Germinal center (tissue), 1 donor: ENCODE results near the gene SHC1.

Experiments used
- DNase-seq: peaks from one replicate; pipeline ENCODE4 v3.0.0; 2012; ENCODE audit warnings: mixed read lengths, low spot score

The SHC1 gene

GRCh38 chr1:154970631-154971340 is at the start of gene SHC1:
Gene SHC1, minus strand, starts transcription at chr1:154970747. Its CDS starts 221 bp downstream, at chr1:154970526.
- DNase-seq: no peak

GRCh38 chr1:155019377-155020245 is 49.1 kb upstream of the SHC1 start:
- DNase-seq: no peak

DNA sequence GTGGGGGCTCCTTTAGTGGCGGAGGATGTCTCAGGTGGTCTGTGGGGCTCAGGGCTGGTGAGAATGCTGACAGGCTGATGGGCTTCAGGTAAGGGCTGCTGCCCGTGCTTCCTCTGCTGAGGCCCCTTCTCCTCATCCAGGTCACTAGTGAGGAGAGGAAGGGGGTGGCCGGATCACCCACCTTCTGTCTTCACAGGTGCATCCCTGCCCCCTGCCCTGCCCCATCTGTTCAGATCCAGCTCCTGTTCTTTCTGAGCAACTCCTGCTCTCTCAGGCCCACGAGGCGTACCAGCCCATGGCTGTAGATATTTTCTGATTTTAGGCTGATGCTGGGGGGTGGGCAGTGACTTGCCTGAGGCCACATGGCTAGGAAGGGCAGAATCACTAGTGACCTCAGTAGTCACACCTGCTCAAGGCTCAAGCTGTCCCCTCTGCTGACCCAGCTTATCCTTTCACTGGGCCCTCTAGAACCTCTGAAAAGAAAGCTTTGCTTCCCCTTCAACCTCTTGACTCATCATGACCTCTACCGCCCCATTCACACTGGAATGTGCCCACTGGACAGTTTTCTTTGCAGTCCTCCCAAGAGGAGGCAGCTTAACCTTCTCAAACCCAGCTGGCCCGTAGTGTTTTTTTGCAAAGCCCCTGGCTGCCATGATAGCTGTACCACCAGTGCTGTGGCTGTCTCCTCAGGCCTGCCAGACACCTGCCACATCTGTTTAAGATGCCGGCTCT is 48.2 kb upstream of the SHC1 start:
- DNase-seq: no peak

- DNase-seq: no peak
Observed at GRCh38 chr1:155017946-155018316, 47.4 kb upstream of the SHC1 start.

- peak; percentile 84 for DNase-seq
Observed at GRCh38 chr1:155017041-155017945, 46.7 kb upstream of the SHC1 start.

GRCh38 chr1:155016231-155016831 is 45.8 kb upstream of the SHC1 start:
- DNase-seq: peak; percentile 63

- DNase-seq: no peak
Observed at GRCh38 chr1:155015527-155016230, 45.1 kb upstream of the SHC1 start.

DNA sequence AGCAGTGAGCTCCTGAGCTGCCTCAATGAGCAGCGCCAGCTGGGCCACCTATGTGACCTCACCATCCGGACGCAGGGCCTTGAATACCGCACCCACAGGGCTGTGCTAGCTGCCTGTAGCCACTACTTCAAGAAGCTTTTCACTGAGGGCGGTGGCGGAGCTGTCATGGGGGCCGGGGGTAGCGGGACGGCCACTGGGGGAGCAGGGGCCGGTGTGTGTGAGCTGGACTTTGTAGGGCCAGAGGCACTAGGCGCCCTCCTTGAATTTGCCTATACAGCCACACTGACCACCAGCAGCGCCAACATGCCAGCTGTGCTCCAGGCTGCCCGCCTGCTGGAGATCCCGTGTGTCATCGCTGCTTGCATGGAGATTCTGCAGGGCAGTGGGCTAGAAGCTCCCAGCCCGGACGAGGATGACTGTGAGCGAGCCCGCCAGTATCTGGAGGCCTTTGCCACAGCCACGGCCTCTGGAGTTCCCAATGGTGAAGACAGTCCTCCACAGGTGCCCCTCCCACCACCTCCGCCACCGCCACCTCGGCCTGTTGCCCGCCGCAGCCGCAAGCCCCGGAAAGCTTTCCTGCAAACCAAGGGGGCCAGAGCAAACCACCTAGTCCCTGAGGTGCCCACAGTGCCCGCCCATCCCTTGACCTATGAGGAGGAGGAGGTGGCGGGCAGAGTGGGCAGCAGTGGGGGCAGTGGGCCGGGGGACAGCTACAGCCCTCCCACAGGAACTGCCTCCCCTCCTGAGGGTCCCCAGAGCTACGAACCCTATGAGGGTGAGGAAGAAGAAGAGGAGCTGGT is 44.4 kb upstream of the SHC1 start:
- DNase-seq: no peak

- DNase-seq: no peak
Observed at GRCh38 chr1:155013632-155014031, 43.1 kb upstream of the SHC1 start.

DNA sequence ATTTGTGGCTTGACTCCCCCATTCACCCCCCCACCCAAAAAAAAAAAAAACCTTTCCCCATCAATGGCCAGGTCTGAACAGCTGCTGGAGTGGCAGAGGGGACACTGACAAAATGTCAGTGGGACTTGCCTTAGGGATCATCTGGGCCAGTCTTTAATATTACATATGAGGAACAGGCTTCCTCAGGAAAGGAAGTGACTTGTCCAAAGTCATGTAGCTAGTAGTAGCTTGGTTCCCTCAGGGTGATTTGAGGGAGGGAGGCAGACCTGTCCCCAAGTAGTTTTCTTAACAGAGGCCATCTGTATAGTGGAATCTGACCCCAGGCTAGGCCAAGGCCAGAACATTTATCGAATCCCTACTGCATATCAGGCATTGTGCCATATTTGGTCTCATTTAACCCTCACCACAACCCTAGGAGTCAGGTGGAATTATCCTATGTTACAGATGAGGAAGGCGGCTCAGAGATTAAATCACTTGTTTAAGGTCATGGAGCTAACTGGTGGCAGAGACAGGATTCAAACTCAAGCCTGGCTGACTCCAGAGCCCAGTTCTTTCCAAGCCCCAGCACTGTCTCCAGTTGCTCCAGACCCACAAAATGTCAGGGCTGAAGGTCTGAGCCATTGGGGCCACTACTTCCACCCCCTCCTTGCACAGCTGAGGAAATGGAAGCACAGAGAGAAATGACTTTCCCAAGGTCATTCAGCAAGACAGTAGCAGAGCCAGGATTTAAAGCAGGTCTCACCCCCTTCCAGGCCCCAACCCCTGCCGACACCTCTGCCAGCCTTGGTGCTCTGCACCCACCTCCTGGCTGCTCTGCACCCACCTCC is 42.4 kb upstream of the SHC1 start:
- DNase-seq: no peak

DNA sequence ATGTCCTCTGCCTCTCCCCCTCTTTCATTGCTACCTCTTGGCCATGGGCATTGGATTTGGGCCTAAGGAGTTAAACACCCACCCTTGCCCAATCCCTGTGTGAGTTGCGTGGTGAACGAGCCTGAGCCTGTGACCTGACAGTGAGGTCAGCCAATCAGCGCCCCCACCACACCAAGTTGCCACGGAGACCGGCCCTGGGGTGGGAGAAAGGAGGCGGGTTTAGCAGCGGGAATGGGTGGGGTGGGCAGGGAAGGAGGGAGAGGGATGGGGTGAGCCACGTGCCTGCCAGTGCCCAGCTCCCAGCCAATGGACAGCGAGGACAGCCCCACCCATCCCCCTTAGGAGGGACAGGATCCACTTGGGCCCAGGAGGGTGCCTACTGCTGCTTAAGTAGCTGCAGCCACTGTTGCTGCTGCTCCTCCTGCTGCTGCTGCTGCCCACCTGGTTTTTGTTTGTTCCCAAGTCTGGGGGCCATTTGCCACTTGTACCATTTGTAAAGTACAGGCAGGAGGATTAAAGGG is 41.5 kb upstream of the SHC1 start:
- no peak for DNase-seq

DNA sequence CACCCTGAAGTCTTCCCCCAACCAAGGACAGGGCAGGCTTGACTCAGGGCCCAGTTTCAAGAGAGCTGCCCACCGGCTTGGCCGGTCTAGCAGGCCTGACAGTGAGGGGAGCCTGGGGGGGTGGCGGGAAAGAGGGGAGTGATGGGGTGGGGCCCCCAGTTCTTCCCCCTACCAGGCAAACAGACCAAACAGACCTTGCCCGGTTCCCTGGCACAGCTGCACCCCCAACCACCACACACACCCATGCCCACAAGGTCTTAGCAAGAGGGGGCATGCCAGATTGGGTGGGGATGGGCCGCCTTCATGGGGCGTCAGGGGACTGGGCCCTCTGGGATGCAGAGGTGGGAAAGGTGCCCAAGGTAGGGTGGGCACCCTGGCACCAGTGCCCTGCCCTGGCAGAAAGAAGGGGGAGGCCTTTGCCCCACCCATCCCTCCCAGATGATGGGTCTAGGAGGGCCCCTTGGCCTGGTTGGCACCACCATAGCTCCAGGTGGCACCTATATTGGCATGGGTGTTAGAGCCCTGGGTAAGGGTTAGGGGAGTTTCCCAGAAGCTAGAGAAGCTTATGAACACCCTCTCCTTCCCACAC is 41.0 kb upstream of the SHC1 start:
- no peak for DNase-seq

DNA sequence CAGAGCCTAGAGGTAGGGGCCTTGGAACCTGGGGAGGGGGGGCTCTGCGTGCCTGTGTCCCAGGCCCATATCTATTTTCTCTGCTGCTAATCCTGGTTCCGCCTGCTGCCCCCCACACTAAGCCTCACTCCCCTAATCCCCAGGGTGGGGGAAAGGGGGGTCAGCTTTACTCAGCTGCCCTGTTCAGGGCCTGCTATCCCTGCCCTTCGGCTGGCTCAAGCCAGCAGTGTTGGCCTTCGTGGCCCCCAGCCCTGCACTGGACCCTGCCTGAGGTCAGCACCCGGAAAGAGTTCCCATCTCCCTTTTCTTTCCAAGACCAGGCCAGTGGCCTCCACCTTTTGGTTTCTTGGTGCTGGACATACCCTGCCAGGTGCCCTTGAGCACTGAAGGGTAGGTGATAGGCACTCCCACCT is 40.5 kb upstream of the SHC1 start:
- DNase-seq: no peak

GRCh38 chr1:155010211-155010918 is 39.8 kb upstream of the SHC1 start:
- DNase-seq: no peak

DNA sequence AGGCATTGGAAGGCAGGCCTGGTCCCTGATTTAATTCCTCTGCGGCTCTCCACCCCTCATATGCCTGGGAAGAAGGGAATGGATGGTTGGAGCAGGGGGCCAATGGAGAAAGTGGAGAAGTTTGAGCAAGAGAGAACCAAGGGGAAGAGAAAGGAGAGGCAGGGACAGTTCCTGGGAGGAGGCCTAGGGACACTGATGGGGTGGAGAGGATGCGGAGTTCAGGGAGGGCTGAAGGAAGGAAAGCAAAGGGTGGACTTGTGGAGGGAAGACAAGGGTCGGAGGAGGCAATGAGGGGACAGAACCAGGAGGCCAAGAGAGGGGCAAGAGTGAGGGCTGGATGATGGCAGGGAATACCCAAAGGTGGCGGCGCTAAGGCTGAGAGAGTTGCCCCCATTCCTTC is 39.2 kb upstream of the SHC1 start:
- no peak for DNase-seq

DNA sequence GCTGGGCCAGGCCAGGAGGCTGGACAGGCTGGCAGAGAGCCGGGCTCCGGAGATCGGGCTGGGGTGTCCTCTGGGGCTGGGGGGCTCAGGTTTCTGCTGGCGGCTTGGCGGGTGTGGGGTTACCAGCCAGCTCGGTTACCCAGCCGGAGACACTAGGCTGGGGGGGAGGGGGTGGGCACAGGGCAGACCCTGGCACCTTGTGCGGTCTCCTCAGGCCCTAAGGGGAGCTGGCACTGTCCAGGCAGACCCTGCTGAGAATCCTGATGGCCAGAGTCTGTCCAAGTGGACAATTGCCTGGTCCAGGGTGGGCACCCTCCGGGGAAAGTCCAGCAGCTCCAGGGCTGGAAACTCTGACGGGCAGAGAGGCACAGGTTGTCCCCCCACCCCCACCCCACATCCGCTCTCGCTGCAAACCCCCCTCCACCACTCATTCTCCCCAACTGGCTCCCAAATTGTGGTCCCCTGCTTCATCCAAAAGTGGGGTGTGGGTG is 38.7 kb upstream of the SHC1 start:
- no peak for DNase-seq
